GM21367 (cell line): ENCODE results near the gene NUDT16L1.
"Not testable (repeated sequence)": the region's sequence is repeated elsewhere in the genome, so short reads cannot be mapped to it uniquely, and the experiment has no call there.

Experiments used
- ATAC-seq: cut with Tn5 transposase; IDR thresholded peaks from one replicate; pipeline ENCODE4 v1.9.1; 2021; ENCODE audit not compliant: unreplicated experiment

Gene NUDT16L1

GRCh38 chr16:4713663-4714501 is 20.5 kb downstream of the NUDT16L1 start:
- ATAC-seq: no peak

DNA sequence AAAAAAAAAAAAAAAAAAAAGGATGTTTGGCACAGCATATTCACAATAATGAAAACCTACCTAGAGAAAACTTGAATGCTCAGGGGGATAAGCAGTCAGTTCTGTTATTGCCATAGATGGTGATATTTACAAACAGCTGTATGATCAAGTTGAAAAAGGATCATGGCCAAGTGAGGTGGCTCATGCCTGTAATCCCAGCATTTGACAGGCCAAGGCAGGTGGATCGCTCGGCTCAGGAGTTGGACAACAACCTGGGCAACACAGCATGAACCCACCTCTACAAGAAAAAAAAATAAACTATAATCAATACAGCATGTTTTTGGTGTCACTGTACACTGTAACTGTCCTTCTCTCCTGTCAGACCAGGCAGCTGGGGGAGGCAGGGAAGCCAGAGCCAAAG is 21.6 kb downstream of the NUDT16L1 start:
- ATAC-seq: no peak

DNA sequence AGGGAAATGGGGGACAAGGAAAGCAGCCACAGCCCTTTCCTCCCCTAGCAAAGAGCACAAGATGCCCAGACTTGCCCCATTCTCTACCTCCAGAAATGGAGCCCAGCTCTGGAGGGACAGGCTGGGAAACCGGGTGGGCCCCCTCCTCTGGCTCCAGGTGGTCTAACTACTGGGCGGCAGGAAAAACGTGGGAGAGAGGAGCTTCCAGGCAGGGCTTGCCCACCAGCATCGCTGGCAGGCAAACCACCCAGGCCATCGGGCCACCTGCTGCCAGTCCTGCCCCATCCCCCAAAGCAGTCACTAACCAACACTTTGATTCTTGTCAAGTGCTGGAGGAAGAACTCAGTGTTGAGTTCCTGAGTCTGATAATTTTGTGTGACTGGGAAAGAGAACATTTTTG is 25.1 kb downstream of the NUDT16L1 start:
- no peak for ATAC-seq

DNA sequence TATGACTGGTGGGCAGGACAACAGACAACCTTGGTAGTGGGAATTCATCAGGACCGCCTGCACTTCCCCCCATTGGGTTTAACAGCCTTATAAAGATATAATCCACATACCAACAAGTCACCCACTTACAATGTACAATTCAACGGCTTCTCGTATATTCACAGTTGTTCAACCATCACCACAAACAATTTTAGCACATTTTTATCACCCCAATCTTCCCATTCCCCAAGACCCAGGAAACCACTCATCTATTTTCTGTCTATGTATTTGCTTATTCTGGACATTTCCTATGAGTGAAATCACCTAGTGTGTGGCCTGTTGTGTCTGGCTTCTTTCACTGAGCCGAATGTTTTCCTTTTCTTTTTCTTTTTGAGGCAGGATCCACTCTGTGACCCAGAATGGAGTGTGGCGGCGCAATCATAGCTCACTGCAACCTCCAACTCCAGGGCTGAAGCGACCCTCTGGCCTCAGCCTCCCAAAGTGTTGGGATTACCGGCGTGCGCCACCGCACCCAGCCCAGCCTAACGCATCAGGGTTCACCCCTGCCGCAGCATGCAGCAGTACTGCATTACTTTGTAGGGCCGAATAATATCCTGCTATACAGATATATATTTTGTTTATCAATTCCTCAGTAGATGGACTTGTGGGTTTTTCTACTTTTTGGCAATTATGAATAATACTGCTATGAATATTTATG is 29.9 kb downstream of the NUDT16L1 start:
- ATAC-seq: no peak

GRCh38 chr16:4724661-4725270 is 31.4 kb downstream of the NUDT16L1 start:
- ATAC-seq: no peak

GRCh38 chr16:4726616-4727015 is 33.3 kb downstream of the NUDT16L1 start:
- no peak for ATAC-seq

- ATAC-seq: no peak
Measured at GRCh38 chr16:4728676-4729075, 35.3 kb downstream of the NUDT16L1 start.

DNA sequence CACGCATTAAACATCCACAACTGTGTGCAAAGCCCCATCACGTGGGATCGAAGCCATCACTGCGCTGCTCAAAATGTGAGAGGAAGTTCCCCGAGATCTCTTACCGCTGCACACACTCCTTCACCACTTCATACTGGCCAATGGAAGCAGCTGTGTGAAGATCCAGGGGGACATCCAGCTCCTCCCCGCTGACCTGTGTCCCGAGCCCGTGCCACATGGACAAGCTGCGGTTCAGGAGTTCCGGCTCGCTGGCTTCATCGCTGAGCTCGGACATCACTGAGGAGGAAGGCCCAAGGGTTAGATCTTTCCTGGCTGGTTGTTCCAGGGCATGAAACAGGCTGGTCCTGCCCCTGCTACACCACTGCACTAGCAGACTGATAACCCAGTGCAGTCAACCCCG is 36.5 kb downstream of the NUDT16L1 start:
- ATAC-seq: no peak

- no peak for ATAC-seq
Measured at GRCh38 chr16:4733211-4733742, 39.9 kb downstream of the NUDT16L1 start.

DNA sequence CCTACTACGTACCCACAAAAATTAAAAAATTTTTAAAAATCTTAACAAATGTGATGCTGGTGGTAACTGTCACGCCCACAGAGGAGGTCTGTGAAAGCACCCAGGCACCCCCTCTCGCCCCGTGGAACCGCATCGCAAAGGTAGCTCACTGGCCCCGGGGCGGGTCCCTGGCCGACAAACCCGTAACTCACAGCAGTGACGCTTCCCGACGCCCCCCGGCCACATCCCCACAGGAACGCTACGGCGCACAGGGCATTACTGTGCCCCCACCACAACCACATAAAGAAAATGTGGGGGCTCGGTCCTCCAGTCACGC is 40.3 kb downstream of the NUDT16L1 start:
- no peak for ATAC-seq

GRCh38 chr16:4734063-4734729 is 40.8 kb downstream of the NUDT16L1 start, which contains the start of the genes ANKS3 and DNAAF8:
ANKS3 (minus strand) TSS chr16:4734271; CDS start chr16:4730149, 4,122 bp downstream.
DNAAF8 (plus strand) TSS chr16:4734537; CDS start chr16:4736515, 1,978 bp downstream.
- peak; percentile 73 for ATAC-seq

DNA sequence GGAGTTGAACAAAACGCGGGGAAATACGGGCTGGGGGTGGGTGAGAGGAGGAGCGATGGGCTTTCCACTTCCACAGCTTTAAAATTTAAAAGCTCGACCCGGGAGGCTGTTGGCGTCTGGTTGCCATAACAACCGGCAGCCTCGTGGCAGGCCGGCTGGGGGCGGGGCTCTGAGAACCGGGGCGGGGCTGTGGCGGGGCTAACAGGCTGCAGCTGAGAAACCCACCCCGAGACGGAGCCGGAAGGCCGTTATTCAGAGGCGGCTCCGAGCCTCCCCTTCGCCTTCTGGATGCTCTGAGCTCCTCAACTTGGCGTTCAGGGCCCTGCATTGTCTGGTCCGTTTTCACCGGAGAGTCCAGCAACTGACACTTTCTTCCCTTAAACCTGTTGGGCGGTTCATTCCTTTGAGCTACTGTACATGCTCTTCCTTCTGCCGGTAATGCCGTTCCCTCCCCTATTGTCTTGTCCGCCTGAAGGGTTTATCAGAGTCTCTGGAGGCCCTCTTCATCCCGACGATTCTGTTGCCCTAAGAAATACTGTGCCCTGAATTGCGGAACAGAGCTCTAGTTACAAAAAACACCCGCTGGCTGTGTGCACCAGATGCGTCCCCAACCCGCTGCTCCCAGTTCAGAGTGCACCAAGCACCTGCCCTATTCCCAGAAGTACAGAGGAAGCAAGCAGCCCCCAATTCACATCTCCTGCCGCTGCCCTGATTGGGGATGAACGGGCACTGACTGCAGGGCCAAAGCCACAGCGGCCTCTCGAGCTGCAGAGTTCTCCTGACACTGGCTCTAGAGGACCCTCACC is 41.6 kb downstream of the NUDT16L1 start:
- ATAC-seq: peak; percentile 45

- ATAC-seq: no peak
Measured at GRCh38 chr16:4736546-4736945, 43.2 kb downstream of the NUDT16L1 start.

DNA sequence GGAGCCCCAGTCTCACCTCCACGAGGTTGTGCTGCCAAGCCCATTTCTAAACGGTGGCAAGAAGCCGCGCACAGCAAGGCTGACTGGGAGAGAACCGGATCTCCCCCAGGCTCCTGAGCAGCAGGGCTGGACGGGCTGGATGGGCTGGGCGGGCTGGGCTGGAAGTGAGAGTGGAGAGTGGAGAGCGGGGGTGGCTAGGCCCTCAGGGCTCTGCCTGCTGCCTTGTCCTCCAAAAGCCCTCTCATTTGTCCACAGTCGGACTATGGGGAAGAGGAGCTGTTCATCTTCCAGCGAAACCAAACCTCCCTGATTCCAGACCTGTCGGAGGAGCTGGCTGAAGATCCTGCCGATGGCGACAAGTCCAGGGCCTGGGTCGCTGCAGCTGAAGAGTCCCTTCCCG is 44.2 kb downstream of the NUDT16L1 start:
- no peak for ATAC-seq

GRCh38 chr16:4738370-4738769 is 45.0 kb downstream of the NUDT16L1 start:
- ATAC-seq: not testable (repeated sequence)

GRCh38 chr16:4743226-4743878 is 50.0 kb downstream of the NUDT16L1 start:
- ATAC-seq: no peak

- ATAC-seq: no peak
Measured at GRCh38 chr16:4744555-4745273, 51.4 kb downstream of the NUDT16L1 start.

DNA sequence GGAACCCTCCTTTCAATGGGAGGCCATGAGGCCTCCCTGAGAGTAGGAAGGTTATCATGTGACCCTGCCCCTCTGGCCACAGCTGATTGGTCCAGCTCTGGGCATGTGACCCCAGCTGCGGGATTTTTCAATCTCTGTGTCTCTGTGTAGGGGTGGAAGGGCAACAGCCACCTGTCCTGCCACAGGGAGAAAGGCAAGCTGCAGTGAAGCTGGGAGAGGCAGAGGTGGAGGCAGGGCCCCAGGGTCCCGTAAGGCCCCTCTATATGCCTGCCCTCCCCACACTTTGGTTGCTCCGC is 51.9 kb downstream of the NUDT16L1 start:
- no peak for ATAC-seq
